GM18511 (cell line): ENCODE data around the gene GPR39.
"Not testable (repeated sequence)": the region's sequence is repeated elsewhere in the genome, so short reads cannot be mapped to it uniquely, and the experiment has no call there.

Source experiments
- ATAC-seq: cut with Tn5 transposase; IDR thresholded peaks from one replicate; pipeline ENCODE4 v1.9.1; 2021; ENCODE audit warnings: mild to moderate bottlenecking, moderate library complexity; ENCODE audit not compliant: unreplicated experiment

The GPR39 gene

GRCh38 chr2:132488491-132488890 is 71.9 kb downstream of the GPR39 start:
- no peak for ATAC-seq

- ATAC-seq = no peak
These were observed 72.5 kb downstream of the GPR39 start for GRCh38 chr2:132489150-132489549.

- ATAC-seq = no peak
These were observed 79.3 kb downstream of the GPR39 start for GRCh38 chr2:132495881-132496280.

- ATAC-seq = no peak
These were observed 80.0 kb downstream of the GPR39 start for GRCh38 chr2:132496555-132496954.

- no peak for ATAC-seq
These were observed 81.0 kb downstream of the GPR39 start for GRCh38 chr2:132497591-132497990.

GRCh38 chr2:132503701-132504100 is 87.1 kb downstream of the GPR39 start:
- no peak for ATAC-seq

- ATAC-seq = no peak
These were observed 98.4 kb downstream of the GPR39 start for GRCh38 chr2:132515010-132515409.

GRCh38 chr2:132517386-132517785 is 100.8 kb downstream of the GPR39 start:
- ATAC-seq = no peak

- no peak for ATAC-seq
These were observed 101.7 kb downstream of the GPR39 start for GRCh38 chr2:132518302-132518701.

GRCh38 chr2:132519566-132519965 is 103.0 kb downstream of the GPR39 start:
- ATAC-seq = no peak

- ATAC-seq = no peak
These were observed 104.7 kb downstream of the GPR39 start for GRCh38 chr2:132521341-132521740.

- no peak for ATAC-seq
These were observed 106.3 kb downstream of the GPR39 start for GRCh38 chr2:132522901-132523300.

- ATAC-seq = not testable (repeated sequence)
These were observed 120.5 kb downstream of the GPR39 start for GRCh38 chr2:132537061-132537460.

GRCh38 chr2:132538331-132538855 is 121.8 kb downstream of the GPR39 start:
- ATAC-seq = no peak

- ATAC-seq = no peak
These were observed 123.6 kb downstream of the GPR39 start for GRCh38 chr2:132540166-132540565.

GRCh38 chr2:132542953-132543569 is 126.5 kb downstream of the GPR39 start:
- no peak for ATAC-seq

GRCh38 chr2:132544006-132544630 is 127.5 kb downstream of the GPR39 start:
- no peak for ATAC-seq

GRCh38 chr2:132547090-132547687 is 130.6 kb downstream of the GPR39 start:
- peak; percentile 69 for ATAC-seq

- ATAC-seq = no peak
These were observed 133.5 kb downstream of the GPR39 start for GRCh38 chr2:132549935-132550670.

- no peak for ATAC-seq
These were observed 134.3 kb downstream of the GPR39 start for GRCh38 chr2:132550946-132551345.

- ATAC-seq = no peak
These were observed 141.1 kb downstream of the GPR39 start for GRCh38 chr2:132557694-132558093.
